Suppressor macrophage treated with lipopolysaccharide for 1 hour (primary cell): Measurements from ENCODE around the gene MMP14.
"Not testable (repeated sequence)": the region's sequence is repeated elsewhere in the genome, so short reads cannot be mapped to it uniquely, and the experiment has no call there.

Experiments
- DNase-seq, 3 donors: peaks; one replicate each; pipeline ENCODE4 v3.0.0-alpha.2; 2020 to 2022

The MMP14 gene

GRCh38 chr14:22842211-22843122 is 6.1 kb downstream of the MMP14 start:
- no peak for DNase-seq

- peak in 1 of 3 donors; percentile 15 for DNase-seq
Observed at GRCh38 chr14:22843123-22843925, 6.9 kb downstream of the MMP14 start.

GRCh38 chr14:22844221-22845102 is 8.1 kb downstream of the MMP14 start:
- peak in 1 of 3 donors; percentile 19 for DNase-seq

GRCh38 chr14:22845103-22845394 is 8.7 kb downstream of the MMP14 start:
- DNase-seq = peak in 1 of 3 donors; percentile 16

- no peak for DNase-seq
Observed at GRCh38 chr14:22845821-22846625, 9.6 kb downstream of the MMP14 start.

- DNase-seq = no peak
Observed at GRCh38 chr14:22846811-22847307, 10.5 kb downstream of the MMP14 start.

GRCh38 chr14:22847661-22848341 is 11.4 kb downstream of the MMP14 start:
- DNase-seq = peak; percentile 93 to 98 (median 95)

- DNase-seq = peak; percentile 71 to 82 (median 77)
Observed at GRCh38 chr14:22848351-22849164, 12.2 kb downstream of the MMP14 start.

GRCh38 chr14:22849212-22849819 is 12.9 kb downstream of the MMP14 start:
- peak in 1 of 3 donors; percentile 18 for DNase-seq

- peak; percentile 91 to 97 (median 93) for DNase-seq
Observed at GRCh38 chr14:22850944-22851764, 14.8 kb downstream of the MMP14 start.

- peak in 1 of 3 donors; percentile 12 for DNase-seq
Observed at GRCh38 chr14:22852178-22852577, 15.8 kb downstream of the MMP14 start.

GRCh38 chr14:22852599-22852939 is 16.2 kb downstream of the MMP14 start:
- DNase-seq = no peak

- DNase-seq = peak; percentile 90 to 93 (median 92)
Observed at GRCh38 chr14:22852940-22853767, 16.8 kb downstream of the MMP14 start.

GRCh38 chr14:22854296-22854695 is 17.9 kb downstream of the MMP14 start:
- DNase-seq = not testable (repeated sequence)

GRCh38 chr14:22854963-22855724 is 18.8 kb downstream of the MMP14 start:
- peak in 1 of 3 donors; percentile 13 for DNase-seq

- DNase-seq = no peak
Observed at GRCh38 chr14:22856428-22856827, 20.0 kb downstream of the MMP14 start.

GRCh38 chr14:22860377-22860776 is 24.0 kb downstream of the MMP14 start:
- not testable (repeated sequence) for DNase-seq
